HepG2 (cell line): Measurements from ENCODE around the gene ZNF618. TPM values are rescaled to one million over a fixed set of nuclear protein-coding genes. Genes with fewer than 3 reads are reported as not detected.
A peak's percentile ranks its signal among the peaks of the same experiment; 100 is the strongest.

Experiments used
- ARID5B ChIP-seq: IDR thresholded peaks from 2 replicates; pipeline ENCODE4 v1.4.0; 2020; ENCODE audit warnings: mild to moderate bottlenecking, missing genetic modification reagents
- BCLAF1 ChIP-seq: fragments of 450-650 bp; IDR thresholded peaks from 2 replicates; pipeline ENCODE4 v1.6.1; 2017; ENCODE audit warnings: mild to moderate bottlenecking
- ETS1 ChIP-seq: sonication (generic); formaldehyde crosslinking; IDR thresholded peaks from 2 replicates; pipeline ENCODE4 v1.4.0; 2020; ENCODE audit warnings: missing genetic modification reagents
- JDP2 ChIP-seq: sonication (generic); formaldehyde crosslinking; IDR thresholded peaks from 2 replicates; pipeline ENCODE4 v1.8.1; 2022; ENCODE audit warnings: missing genetic modification reagents, borderline replicate concordance
- KDM2A ChIP-seq: sonication (generic); formaldehyde crosslinking; IDR thresholded peaks from 2 replicates; pipeline ENCODE4 v1.4.0; 2020; ENCODE audit warnings: low read depth, missing genetic modification reagents, borderline replicate concordance
- KLF11 ChIP-seq: IDR thresholded peaks from 2 replicates; pipeline ENCODE4 v1.6.1; 2016; ENCODE audit warnings: missing compliant biosample characterization
- MAX ChIP-seq: IDR thresholded peaks from 2 replicates; pipeline ENCODE4 v1.6.1; 2012; ENCODE audit warnings: inconsistent platforms
- MED8 ChIP-seq: sonication (generic); formaldehyde crosslinking; IDR thresholded peaks from 2 replicates; pipeline ENCODE4 v1.8.1; 2023; ENCODE audit warnings: mild to moderate bottlenecking, missing genetic modification reagents; ENCODE audit not compliant: insufficient replicate concordance
- MIER3 ChIP-seq: IDR thresholded peaks from 2 replicates; pipeline ENCODE4 v1.6.1; 2016; ENCODE audit warnings: missing compliant biosample characterization, borderline replicate concordance
- NFE2 ChIP-seq: sonication (generic); formaldehyde crosslinking; IDR thresholded peaks from 2 replicates; pipeline ENCODE4 v1.4.0; 2020; ENCODE audit warnings: missing genetic modification reagents
- NONO ChIP-seq, 2 experiments: fragments of 450-650 bp in 1 of 2; sonication (generic) in 1 of 2; formaldehyde crosslinking in 1 of 2; IDR thresholded peaks in 1 of 2; conservative IDR thresholded peaks in 1 of 2; 2 replicates each; pipeline versions ENCODE4 v1.6.1 to v1.8.0; 2017 to 2022; ENCODE audit warnings: mild to moderate bottlenecking in 1 of 2, missing genetic modification reagents in 1 of 2, moderate library complexity in 1 of 2
- RBFOX2 ChIP-seq: fragments of 200-400 bp; formaldehyde crosslinking; IDR thresholded peaks from 2 replicates; pipeline ENCODE4 v1.6.1; 2017; ENCODE audit warnings: low read depth, mild to moderate bottlenecking, low read length
- SCMH1 ChIP-seq: sonication (generic); formaldehyde crosslinking; IDR thresholded peaks from 2 replicates; pipeline ENCODE4 v1.9.0; 2021; ENCODE audit warnings: missing genetic modification reagents, mild to moderate bottlenecking, borderline replicate concordance
- SETDB1 ChIP-seq: sonication (generic); formaldehyde crosslinking; IDR thresholded peaks from 2 replicates; pipeline ENCODE4 v1.5.1; 2020; ENCODE audit warnings: missing genetic modification reagents, mild to moderate bottlenecking, borderline replicate concordance
- SMARCE1 ChIP-seq: fragments of 450-650 bp; IDR thresholded peaks from 2 replicates; pipeline ENCODE4 v1.6.1; 2017; ENCODE audit warnings: borderline replicate concordance
- TMF1 ChIP-seq: sonication (generic); formaldehyde crosslinking; IDR thresholded peaks from 2 replicates; pipeline ENCODE4 v1.8.1; 2022; ENCODE audit warnings: low read depth, missing genetic modification reagents
- ZFP82 ChIP-seq: sonication (generic); formaldehyde crosslinking; IDR thresholded peaks from 2 replicates; pipeline ENCODE4 v1.5.1; 2020; ENCODE audit warnings: mild to moderate bottlenecking, missing genetic modification reagents, borderline replicate concordance
- ZNF414 ChIP-seq: sonication (generic); formaldehyde crosslinking; IDR thresholded peaks from 2 replicates; pipeline ENCODE4 v1.5.0; 2020; ENCODE audit warnings: missing genetic modification reagents
- ZNF446 ChIP-seq: sonication (generic); formaldehyde crosslinking; IDR thresholded peaks from 2 replicates; pipeline ENCODE4 v1.5.0; 2020; ENCODE audit warnings: mild to moderate bottlenecking, missing genetic modification reagents
- ZNF816 ChIP-seq: sonication (generic); formaldehyde crosslinking; IDR thresholded peaks from 2 replicates; pipeline ENCODE4 v1.8.0; 2022; ENCODE audit warnings: missing genetic modification reagents, mild to moderate bottlenecking, borderline replicate concordance
- polyA plus RNA-seq, 8 experiments: library from polyadenylated mRNA; depleted of rRNA in 3 of 8; stranded (reverse) in 7 of 8; unstranded in 1 of 8; fragments of >200 nt; fragmentation: Illumina TruSeq in 4 of 8; extraction: Trizol in 4 of 8; gene quantifications; 2 replicates each; pipeline versions ENCODE4 v1.2.1 to v1.2.3, GENCODE V29; 2011 to 2016; ENCODE audit warnings: low read depth in 4 of 8, missing spikeins in 1 of 8, mixed read lengths in 1 of 8; ENCODE audit not compliant: insufficient read depth in 1 of 8
- total RNA-seq, 5 experiments: library from RNA; depleted of rRNA; stranded (reverse); fragments of >200 nt; fragmentation: Illumina TruSeq; extraction: Trizol; gene quantifications; 2 replicates each; pipeline ENCODE4 v1.2.3, GENCODE V29; 2016; ENCODE audit warnings: low read depth in 1 of 5

The ZNF618 gene
- total and polyA plus RNA-seq, 2 of the 13 experiments (the other 11 are each of a cell fraction or from before 2014, with no cell fraction given): 0.07 TPM

- TF ChIP-seq ZNF414 (CRISPR knock-in tag) (no peak), RBFOX2 (peak; percentile 66), ETS1 (CRISPR knock-in tag) (no peak), SMARCE1 (no peak), MAX (peak; percentile 41; the same call in 1 of the 2 replicates), KLF11 (CRISPR knock-in tag) (no peak), ZFP82 (CRISPR knock-in tag) (no peak), SETDB1 (CRISPR knock-in tag) (peak; percentile 4; the same call in 1 of the 2 replicates), SCMH1 (no peak), MIER3 (CRISPR knock-in tag) (no peak), MED8 (CRISPR knock-in tag) (no peak), BCLAF1 (no peak), ARID5B (no peak), JDP2 (CRISPR knock-in tag) (no peak), ZNF446 (CRISPR knock-in tag) (no peak), NFE2 (CRISPR knock-in tag) (no peak), KDM2A (CRISPR knock-in tag) (peak; percentile 97), ZNF816 (CRISPR knock-in tag) (peak; percentile 31; the same call in 1 of the 2 replicates), NONO (IDR thresholded peaks at IDR 0.05) (no peak), NONO (CRISPR knock-in tag; conservative IDR thresholded peaks at IDR 0.05) (peak; percentile 67; the same call in 1 of the 2 replicates), TMF1 (0 out of 2 replicates have a peak, but pooled peaks have one; percentile 37)
These were observed 183.1 kb downstream of the ZNF618 start (continued) for GRCh38 chr9:114059047-114059803.
